ENCODE data around the gene SFMBT2.

SFMBT2 gene

GRCh38 chr10:7362471-7362870 is 48.4 kb downstream of the SFMBT2 start:
- ATAC-seq: no peak

- no peak for ATAC-seq
These were observed 49.5 kb downstream of the SFMBT2 start for GRCh38 chr10:7361316-7361715.

- ATAC-seq: no peak
These were observed 50.9 kb downstream of the SFMBT2 start for GRCh38 chr10:7359954-7360353.

- ATAC-seq: no peak
These were observed 51.5 kb downstream of the SFMBT2 start for GRCh38 chr10:7359356-7359755.

DNA sequence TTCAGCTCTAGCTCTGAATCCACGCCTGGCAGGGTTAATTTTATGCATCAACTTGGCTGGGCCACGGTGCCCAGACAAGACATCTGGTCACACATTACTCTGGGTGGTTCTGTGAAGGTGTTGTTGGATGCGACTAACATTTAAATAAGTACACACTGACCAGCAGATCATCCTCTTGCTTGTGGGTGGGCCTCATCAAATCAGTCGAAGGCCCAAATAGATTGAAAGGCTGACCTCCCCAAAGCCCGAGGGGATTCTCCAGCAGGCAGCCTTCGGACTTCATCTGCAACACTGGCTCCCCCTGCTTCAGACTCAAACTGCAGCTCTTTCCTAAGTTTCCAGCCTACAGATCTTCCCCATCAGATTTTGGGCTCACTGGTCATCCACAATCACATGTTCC is 53.6 kb downstream of the SFMBT2 start:
- ATAC-seq: no peak

- ATAC-seq: peak; percentile 67 to 76
These were observed 56.3 kb downstream of the SFMBT2 start for GRCh38 chr10:7354330-7355047.

DNA sequence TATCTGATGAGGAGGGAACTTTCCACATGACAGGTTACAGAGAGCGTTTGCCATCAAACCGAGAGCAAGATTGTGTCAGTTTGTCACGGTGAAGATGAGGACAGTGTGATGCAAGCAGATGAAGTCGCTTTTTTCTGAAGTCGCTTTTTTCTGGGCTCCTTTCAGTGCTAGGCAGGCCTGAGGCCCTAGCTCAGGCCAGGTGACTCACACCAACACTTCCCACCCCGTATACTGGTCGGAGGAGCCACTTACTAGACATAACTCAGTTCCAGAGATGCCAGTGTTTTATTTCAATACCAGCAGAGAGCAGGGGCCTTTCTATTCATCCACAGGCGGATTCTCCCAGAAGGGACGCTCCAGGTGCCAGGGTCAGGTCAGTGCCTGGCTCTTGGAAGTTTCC is 58.9 kb downstream of the SFMBT2 start:
- no peak for ATAC-seq

GRCh38 chr10:7350541-7351195 is 60.2 kb downstream of the SFMBT2 start:
- ATAC-seq: no peak

DNA sequence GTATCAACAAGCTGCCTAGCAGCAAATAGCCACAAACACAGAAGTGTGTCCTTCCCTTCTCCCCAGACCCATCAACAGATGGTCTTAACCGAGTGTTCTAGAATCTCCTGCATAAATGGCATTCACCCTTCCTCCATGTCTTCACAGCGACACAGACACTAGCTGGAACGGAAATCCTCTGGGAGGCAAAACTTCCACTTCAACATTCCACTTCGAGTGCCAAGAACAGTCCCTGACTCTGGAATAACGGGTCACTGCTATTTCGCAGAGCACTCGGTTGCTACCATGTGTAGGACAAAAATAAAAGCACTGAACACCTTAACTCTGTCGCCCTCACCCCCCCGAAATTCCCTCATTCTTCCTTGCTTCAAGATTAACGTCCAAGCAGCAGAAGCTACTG is 65.1 kb downstream of the SFMBT2 start:
- ATAC-seq: no peak

DNA sequence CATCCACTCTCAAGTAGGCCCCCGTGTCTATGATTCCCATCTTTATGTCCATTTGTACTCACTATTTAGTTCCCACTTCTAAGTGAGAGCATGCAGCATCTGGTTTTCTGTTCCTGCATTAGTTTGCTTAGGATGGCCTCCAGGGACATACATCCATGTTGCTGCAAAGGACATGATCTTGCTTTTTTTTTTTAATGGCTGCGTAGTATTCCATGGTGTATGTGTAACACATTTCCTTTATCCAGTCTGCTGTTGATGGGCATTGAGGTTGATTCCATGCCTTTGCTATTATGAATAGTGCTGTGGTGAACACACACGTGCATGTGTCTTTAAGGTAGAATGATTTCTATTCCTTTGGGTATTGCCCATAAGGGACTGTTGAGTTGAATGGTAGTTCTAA is 67.8 kb downstream of the SFMBT2 start:
- ATAC-seq: no peak

DNA sequence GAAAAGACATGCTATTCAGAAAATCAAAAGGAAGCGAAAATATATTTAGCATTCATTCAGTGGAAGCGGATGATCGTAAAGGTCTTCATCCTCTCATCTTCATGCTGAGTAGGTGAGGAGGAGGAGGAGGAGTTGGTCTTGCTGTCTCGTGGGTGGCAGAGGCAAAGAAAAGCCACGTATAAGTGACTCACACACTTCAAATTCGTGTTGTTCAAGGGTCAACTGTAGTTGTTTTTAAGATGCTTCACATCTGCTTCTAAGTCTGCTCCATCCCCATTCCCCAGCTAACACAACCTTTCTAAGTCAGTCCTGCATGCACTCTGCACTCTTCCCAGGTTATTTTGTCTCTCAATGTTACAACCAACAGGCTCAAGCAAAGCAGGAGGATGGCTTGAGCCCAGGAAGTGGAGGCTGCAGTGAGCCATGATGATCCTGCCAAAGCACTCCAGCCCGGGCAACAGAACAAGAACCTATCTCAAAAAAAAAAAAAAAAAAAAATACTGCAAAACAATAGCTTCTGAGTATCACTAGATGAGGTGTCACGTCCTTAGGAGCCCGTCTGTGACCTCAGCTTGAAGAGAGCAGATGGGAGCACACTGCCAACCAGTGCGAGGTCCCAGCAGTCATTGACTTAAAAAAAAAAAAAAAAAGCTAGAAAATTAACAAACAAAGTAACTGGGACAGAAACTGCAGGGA is 70.5 kb downstream of the SFMBT2 start:
- no peak for ATAC-seq

DNA sequence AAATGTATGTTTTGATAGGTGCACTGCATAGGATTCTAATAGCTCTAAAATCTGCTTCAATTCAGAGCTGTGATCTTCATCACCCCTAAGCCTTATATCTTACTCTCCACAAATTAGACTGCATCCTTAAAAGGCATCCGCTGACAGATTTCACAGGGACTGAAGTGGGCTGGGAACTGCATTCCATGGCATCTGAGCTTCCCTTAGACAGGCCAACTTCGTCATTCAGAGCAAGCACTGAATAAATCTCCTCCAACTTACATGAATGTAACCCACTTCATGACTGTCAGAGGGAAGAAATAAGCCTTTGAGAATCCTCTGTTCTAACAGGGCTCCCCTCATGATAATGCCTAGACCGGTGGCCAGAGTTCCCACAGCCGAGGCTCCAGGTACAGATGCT is 71.3 kb downstream of the SFMBT2 start:
- no peak for ATAC-seq

GRCh38 chr10:7338469-7338868 is 72.4 kb downstream of the SFMBT2 start:
- ATAC-seq: no peak

GRCh38 chr10:7337431-7338171 is 73.2 kb downstream of the SFMBT2 start:
- ATAC-seq: peak; percentile 56 to 73

DNA sequence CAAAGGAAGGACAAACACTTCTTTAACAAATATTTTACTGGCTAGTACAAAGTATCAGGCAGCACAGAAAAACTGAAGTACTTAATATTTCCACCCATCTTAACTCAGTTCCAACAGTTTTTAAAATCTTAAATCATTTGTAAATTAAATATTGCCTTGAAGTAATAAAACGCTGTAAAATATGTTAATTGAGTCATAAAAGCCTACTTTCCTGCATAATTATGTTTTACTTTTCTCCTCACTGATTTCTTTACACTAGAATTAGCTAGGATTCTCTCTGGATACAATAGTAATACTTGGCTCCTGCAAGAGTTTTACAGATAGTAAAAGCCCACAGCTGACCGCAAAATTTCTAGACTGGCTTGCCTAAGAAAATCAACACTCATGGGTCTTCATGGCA is 74.9 kb downstream of the SFMBT2 start:
- no peak for ATAC-seq

- ATAC-seq: no peak
These were observed 76.2 kb downstream of the SFMBT2 start for GRCh38 chr10:7334642-7334964.

- no peak for ATAC-seq
These were observed 76.7 kb downstream of the SFMBT2 start for GRCh38 chr10:7333961-7334641.

GRCh38 chr10:7329219-7329618 is 81.6 kb downstream of the SFMBT2 start:
- ATAC-seq: no peak

GRCh38 chr10:7327885-7328284 is 82.9 kb downstream of the SFMBT2 start:
- no peak for ATAC-seq

DNA sequence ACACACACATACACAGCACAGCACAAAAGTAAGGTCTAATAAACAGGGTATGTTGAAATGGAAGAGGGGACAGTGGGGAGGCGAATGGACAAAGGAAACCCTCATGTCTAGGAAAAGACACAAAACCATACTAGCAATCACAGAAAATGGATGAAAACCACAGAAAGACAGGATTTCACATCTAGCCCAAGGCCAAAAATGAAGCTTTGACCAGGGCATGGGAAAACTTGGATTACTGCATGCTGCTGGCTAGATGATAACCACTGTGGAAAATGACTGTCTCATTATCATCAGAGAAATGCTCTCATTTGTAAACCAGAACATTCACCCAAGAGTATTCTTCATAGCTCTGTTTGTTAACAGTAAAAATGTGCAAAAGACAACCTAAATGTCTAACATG is 88.2 kb downstream of the SFMBT2 start:
- no peak for ATAC-seq

DNA sequence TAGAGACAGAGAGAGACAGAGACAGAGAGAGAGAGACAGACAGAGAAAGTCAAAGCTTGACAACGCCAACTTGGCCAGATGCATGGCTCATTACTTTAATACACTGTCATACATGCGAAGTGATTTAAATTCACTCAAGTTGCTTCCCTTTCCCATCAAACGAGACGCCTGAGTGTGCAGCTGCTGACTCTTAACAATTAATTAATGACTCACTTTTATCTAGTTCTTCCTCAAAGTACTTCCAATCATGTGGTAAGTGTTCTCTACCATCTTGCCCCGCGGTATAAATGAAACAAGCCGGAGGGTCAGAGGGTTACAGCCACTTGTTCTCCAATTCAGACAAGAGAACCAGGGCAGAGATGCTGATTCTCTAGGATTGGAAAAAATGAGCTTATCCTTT is 90.8 kb downstream of the SFMBT2 start:
- no peak for ATAC-seq

DNA sequence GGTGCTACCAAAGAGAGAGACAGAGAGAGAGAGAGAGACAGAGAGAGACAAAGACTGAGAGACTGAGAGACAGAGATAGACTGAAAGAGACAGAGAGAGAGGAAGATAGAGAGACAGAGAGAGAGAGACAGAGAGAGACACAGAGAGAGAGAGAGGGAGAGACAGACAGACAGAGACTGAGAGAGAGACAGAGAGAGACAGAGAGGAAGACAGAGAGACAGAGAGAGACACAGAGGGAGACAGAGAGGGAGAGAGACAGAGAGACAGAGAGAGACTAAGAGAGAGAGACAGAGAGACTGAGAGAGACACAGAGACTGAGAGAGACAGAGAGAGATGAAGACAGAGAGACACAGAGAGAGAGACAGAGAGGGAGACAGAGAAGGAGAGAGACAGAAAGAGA is 91.2 kb downstream of the SFMBT2 start:
- no peak for ATAC-seq

GRCh38 chr10:7318836-7319235 is 92.0 kb downstream of the SFMBT2 start:
- ATAC-seq: no peak

Measured in activated CD4-positive, CD25-positive, alpha-beta regulatory T cell treated with anti-CD3 and anti-CD28 coated beads, Interleukin-2, amount 50 U/mL, for 24 hours (primary cell).